Left kidney (tissue), 2 donors: ENCODE measurements around the gene RASGEF1B. TPM values are rescaled to one million over a fixed set of nuclear protein-coding genes. Genes with fewer than 3 reads are reported as not detected.
"Not testable (repeated sequence)": the region's sequence is repeated elsewhere in the genome, so short reads cannot be mapped to it uniquely, and the experiment has no call there.

ENCODE experiments used
- DNase-seq: peaks from one replicate; pipeline ENCODE4 v3.0.0-alpha.2; 2013
- polyA plus RNA-seq: library from polyadenylated mRNA; unstranded; fragments of 120-200 nt; gene quantifications from one replicate; pipeline ENCODE4 v1.2.1, GENCODE V29; 2013; ENCODE audit not compliant: insufficient read length

RASGEF1B gene
- polyA plus RNA-seq, 1 donor: 12.0 TPM

- DNase-seq: no peak
These were observed 39.7 kb downstream of the RASGEF1B start for GRCh38 chr4:81431971-81432370.

GRCh38 chr4:81429607-81430006 is 42.1 kb downstream of the RASGEF1B start:
- no peak for DNase-seq

- DNase-seq: no peak
These were observed 42.7 kb downstream of the RASGEF1B start for GRCh38 chr4:81429031-81429430.

GRCh38 chr4:81428002-81428401 is 43.7 kb downstream of the RASGEF1B start:
- no peak for DNase-seq

GRCh38 chr4:81427344-81427821 is 44.3 kb downstream of the RASGEF1B start:
- no peak for DNase-seq

- DNase-seq: no peak
These were observed 44.9 kb downstream of the RASGEF1B start for GRCh38 chr4:81426770-81427289.

- no peak for DNase-seq
These were observed 46.6 kb downstream of the RASGEF1B start for GRCh38 chr4:81424816-81425755.

- no peak for DNase-seq
These were observed 47.4 kb downstream of the RASGEF1B start for GRCh38 chr4:81424336-81424735.

GRCh38 chr4:81422595-81422994 is 49.1 kb downstream of the RASGEF1B start:
- no peak for DNase-seq

GRCh38 chr4:81421346-81422218 is 50.1 kb downstream of the RASGEF1B start:
- no peak for DNase-seq

GRCh38 chr4:81418572-81418971 is 53.1 kb downstream of the RASGEF1B start:
- no peak for DNase-seq

GRCh38 chr4:81412946-81413495 is 58.7 kb downstream of the RASGEF1B start:
- no peak for DNase-seq

- no peak for DNase-seq
These were observed 61.0 kb downstream of the RASGEF1B start for GRCh38 chr4:81410680-81411079.

- no peak for DNase-seq
These were observed 61.9 kb downstream of the RASGEF1B start for GRCh38 chr4:81409836-81410235.

- no peak for DNase-seq
These were observed 63.4 kb downstream of the RASGEF1B start for GRCh38 chr4:81408341-81408740.

GRCh38 chr4:81407726-81408125 is 64.0 kb downstream of the RASGEF1B start:
- no peak for DNase-seq

- DNase-seq: not testable (repeated sequence)
These were observed 65.2 kb downstream of the RASGEF1B start for GRCh38 chr4:81406481-81406880.

- DNase-seq: peak; percentile 88
These were observed 65.8 kb downstream of the RASGEF1B start for GRCh38 chr4:81405900-81406401.

- DNase-seq: no peak
These were observed 67.0 kb downstream of the RASGEF1B start for GRCh38 chr4:81404741-81405140.

- DNase-seq: no peak
These were observed 67.4 kb downstream of the RASGEF1B start for GRCh38 chr4:81404294-81404693.

- DNase-seq: no peak
These were observed 72.2 kb downstream of the RASGEF1B start for GRCh38 chr4:81399306-81400086.
